Natural killer cell (primary cell): Measurements from ENCODE around the gene MYO5B. TPM values are rescaled to one million over a fixed set of nuclear protein-coding genes. Genes with fewer than 3 reads are reported as not detected.

Experiments used
- ATAC-seq, 3 donors: fragments of 150-1000 bp in 2 of 3; fragments of 200-7000 bp in 1 of 3; cut with Tn5 transposase; 1 replicate in 1 of 3; 2 replicates in 2 of 3; pipeline ENCODE4 v1.10.0; 2021; ENCODE audit warnings: mild to moderate bottlenecking in 2 of 3, moderate library complexity in 2 of 3
- DNase-seq, 2 donors: peaks; one replicate each; pipeline versions ENCODE4 v3.0.0 to v3.0.0-alpha.2; 2013 to 2021; ENCODE audit warnings: mixed read lengths in 1 of 2
- H3K27ac ChIP-seq: one replicate; pipeline ENCODE4 v1.5.1; 2013; ENCODE audit warnings: mild to moderate bottlenecking, low read length
- H3K27me3 ChIP-seq: one replicate; pipeline ENCODE4 v1.6.1; 2013; ENCODE audit warnings: low read length; ENCODE audit not compliant: control insufficient read depth, insufficient read depth
- H3K36me3 ChIP-seq: one replicate; pipeline ENCODE4 v1.6.1; 2013; ENCODE audit warnings: low read length; ENCODE audit not compliant: control insufficient read depth, insufficient read depth
- H3K4me1 ChIP-seq: one replicate; pipeline ENCODE4 v1.6.1; 2013; ENCODE audit warnings: low read length; ENCODE audit not compliant: control insufficient read depth, insufficient read depth
- H3K4me3 ChIP-seq: one replicate; pipeline ENCODE4 v1.5.1; 2013; ENCODE audit warnings: low read length
- H3K9me3 ChIP-seq: one replicate; pipeline ENCODE4 v1.6.1; 2013; ENCODE audit warnings: low read length; ENCODE audit not compliant: control insufficient read depth, insufficient read depth
- H3K27ac Mint-ChIP-seq, 2 donors: one replicate each; pipeline ENCODE4 v1.8.0; 2022; ENCODE audit warnings: mild to moderate bottlenecking in 2 of 2, mixed read lengths in 2 of 2, moderate library complexity in 1 of 2
- H3K27me3 Mint-ChIP-seq, 2 donors: one replicate each; pipeline ENCODE4 v1.8.0; 2022; ENCODE audit warnings: low read depth in 2 of 2, mixed read lengths in 2 of 2
- H3K36me3 Mint-ChIP-seq: one replicate; pipeline ENCODE4 v1.8.0; 2022; ENCODE audit warnings: mixed read lengths
- H3K4me1 Mint-ChIP-seq, 2 donors: one replicate each; pipeline ENCODE4 v1.8.0; 2022; ENCODE audit warnings: mixed read lengths in 2 of 2
- H3K4me3 Mint-ChIP-seq: one replicate; pipeline ENCODE4 v1.8.0; 2022; ENCODE audit warnings: mild to moderate bottlenecking, moderate library complexity, mixed read lengths
- H3K9me3 Mint-ChIP-seq, 2 donors: one replicate each; pipeline ENCODE4 v1.8.0; 2022; ENCODE audit warnings: mixed read lengths in 2 of 2
- WGBS: methylation state at CpG from one replicate; pipeline ENCODE4 v1.1.7; 2013; ENCODE audit warnings: missing lambda C conversion rate; ENCODE audit not compliant: insufficient coverage; 5-methylcytosine and 5-hydroxymethylcytosine counted together
- intact Hi-C: fragments of 100-400 bp; cut with micrococcal nuclease; formaldehyde crosslinking; loops from one replicate; pipeline ENCODE4 v1.14.2; 2022
- total RNA-seq, 4 donors: library from RNA; stranded (reverse); fragments of 120-200 nt in 1 of 4; gene quantifications; one replicate each; pipeline versions ENCODE4 v1.2.3 to v1.2.4, GENCODE V29; 2013 to 2022
- TF ChIP-seq, protein P1 (sequence below): fragments of 200-600 bp; IDR thresholded peaks from one replicate; pipeline ENCODE4 v1.8.0; 2022; ENCODE audit warnings: antibody characterized with exemption

MYO5B gene
- total RNA-seq, 3 donors from 2014 or later (not counting 1 experiment from before 2014, with no cell fraction given) = 0.33 TPM; not detected in 2

DNA sequence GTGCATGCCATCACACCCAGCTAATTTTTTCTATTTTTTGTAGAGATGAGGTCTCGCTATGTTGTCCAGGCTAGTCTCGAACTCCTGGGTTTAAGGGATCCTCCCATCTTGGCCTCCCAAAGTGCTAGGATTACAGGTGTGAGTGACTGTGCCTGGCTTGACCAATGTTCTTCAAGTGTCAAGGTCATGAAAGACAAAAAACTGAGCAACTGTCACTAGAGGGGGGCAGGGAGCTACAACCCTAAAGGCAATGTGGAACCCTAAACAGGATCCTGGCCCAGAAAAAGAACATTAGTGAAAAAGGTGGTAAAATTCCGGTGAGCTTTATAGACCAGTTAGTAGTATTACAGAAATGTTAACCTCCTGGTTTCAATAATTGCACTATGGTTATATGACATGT is 7.3 kb downstream of the MYO5B start:
- no peak overlapping the region for H3K27ac ChIP-seq
- Mint-ChIP-seq H3K27me3 (peaks cover 38 to 70% of the 10 kb centered on the region in 2 donors), H3K4me1 (no peaks in the 10 kb centered on the region), H3K9me3 (no peaks in the 10 kb centered on the region), H3K4me3 (no peak overlapping the region), H3K36me3 (no peaks in the 10 kb centered on the region), H3K27ac (no peak overlapping the region)
- H3K36me3 ChIP-seq = no peaks in the 10 kb centered on the region
- DNase-seq (no peak), ATAC-seq (no peak)
- H3K4me1 ChIP-seq = no peaks in the 10 kb centered on the region
- no peaks in the 10 kb centered on the region for H3K27me3 ChIP-seq
- TF ChIP-seq, protein P1, sequence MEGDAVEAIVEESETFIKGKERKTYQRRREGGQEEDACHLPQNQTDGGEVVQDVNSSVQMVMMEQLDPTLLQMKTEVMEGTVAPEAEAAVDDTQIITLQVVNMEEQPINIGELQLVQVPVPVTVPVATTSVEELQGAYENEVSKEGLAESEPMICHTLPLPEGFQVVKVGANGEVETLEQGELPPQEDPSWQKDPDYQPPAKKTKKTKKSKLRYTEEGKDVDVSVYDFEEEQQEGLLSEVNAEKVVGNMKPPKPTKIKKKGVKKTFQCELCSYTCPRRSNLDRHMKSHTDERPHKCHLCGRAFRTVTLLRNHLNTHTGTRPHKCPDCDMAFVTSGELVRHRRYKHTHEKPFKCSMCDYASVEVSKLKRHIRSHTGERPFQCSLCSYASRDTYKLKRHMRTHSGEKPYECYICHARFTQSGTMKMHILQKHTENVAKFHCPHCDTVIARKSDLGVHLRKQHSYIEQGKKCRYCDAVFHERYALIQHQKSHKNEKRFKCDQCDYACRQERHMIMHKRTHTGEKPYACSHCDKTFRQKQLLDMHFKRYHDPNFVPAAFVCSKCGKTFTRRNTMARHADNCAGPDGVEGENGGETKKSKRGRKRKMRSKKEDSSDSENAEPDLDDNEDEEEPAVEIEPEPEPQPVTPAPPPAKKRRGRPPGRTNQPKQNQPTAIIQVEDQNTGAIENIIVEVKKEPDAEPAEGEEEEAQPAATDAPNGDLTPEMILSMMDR = no peak
- intact Hi-C loops = no loop called here
- no peak overlapping the region for H3K4me3 ChIP-seq
- no peaks in the 10 kb centered on the region for H3K9me3 ChIP-seq
- WGBS = 81% methylated on average over 3 of the region's 3 CpGs

DNA sequence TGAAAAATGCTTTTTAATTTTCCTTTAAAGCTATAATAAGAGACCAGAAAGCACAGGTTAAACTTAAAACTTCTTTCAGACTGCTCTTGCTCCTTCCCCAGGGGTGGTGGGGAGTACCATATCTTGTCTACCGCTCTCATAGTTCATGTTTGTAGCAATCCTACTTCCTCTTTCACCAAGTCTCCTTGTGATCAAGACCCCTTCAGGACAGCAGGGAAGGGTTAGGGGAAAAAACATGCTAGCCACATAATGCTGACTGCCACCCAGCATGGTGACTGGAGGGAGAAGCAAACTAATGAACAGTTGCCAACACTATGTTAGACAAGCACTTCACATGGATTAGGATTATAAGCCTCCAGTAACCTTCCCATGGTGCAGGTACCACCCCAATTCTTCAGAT is 8.6 kb downstream of the MYO5B start:
- intact Hi-C loops = no loop called here
- TF ChIP-seq, protein P1 = no peak
- WGBS = 80% methylated on average over 1 of the region's 1 CpG

DNA sequence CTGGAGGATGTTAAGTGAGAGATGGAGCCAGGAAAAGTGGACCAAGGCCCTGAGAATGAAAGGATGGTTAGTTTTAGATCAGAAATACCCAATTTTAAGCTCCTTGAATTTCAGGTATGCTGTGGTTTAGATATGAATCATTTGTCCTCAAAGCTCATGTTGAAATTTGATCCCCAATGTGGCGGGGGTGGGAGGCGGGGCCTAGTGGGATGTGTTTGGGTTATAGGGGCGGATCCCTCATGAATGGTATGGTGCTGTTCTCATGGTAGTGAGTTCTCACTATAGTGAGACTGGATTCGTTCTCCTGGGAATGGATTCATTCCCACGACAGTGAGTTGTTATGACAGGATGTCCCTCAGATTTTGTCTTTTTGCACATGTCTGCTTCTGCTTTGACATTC is 11.4 kb downstream of the MYO5B start:
- TF ChIP-seq, protein P1 = no peak
- no peaks in the 10 kb centered on the region for H3K4me1 Mint-ChIP-seq
- intact Hi-C loops = no loop called here

More for the DNA sequence above, 8.6 kb downstream of the MYO5B start:
- DNase-seq (no peak), ATAC-seq (no peak)
- H3K4me3 Mint-ChIP-seq = no peak overlapping the region
- Histone ChIP-seq H3K36me3 (no peaks in the 10 kb centered on the region), H3K27ac (no peak overlapping the region), H3K9me3 (no peaks in the 10 kb centered on the region), H3K4me1 (no peaks in the 10 kb centered on the region), H3K4me3 (no peak overlapping the region), H3K27me3 (no peaks in the 10 kb centered on the region)
- no peaks in the 10 kb centered on the region for H3K36me3 Mint-ChIP-seq
- H3K27me3 Mint-ChIP-seq = peaks cover 30 to 60% of the 10 kb centered on the region in 2 donors
- H3K4me1 Mint-ChIP-seq = no peaks in the 10 kb centered on the region
- H3K27ac Mint-ChIP-seq = no peak overlapping the region
- no peaks in the 10 kb centered on the region for H3K9me3 Mint-ChIP-seq

DNA sequence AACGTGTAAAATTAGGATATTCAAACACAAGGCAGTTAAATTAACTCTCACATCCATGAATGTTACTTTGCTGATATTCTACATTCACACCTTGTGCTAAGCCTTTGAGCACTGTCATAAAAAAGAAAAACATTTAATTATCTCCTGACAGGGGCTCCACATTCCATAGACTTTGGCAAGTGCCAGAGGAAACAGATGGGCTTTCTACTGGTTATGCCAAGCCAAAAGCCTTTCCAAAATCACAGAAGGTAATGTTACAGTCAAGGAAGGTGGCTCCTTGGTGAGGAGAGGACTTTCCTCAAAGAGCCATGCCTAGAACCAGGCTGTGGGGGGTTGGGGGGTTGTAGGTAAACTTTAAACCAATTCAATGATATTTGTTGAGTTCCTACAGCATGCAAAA is 12.4 kb downstream of the MYO5B start:
- TF ChIP-seq, protein P1 = no peak
- no peaks in the 10 kb centered on the region for H3K9me3 ChIP-seq
- Mint-ChIP-seq H3K4me3 (no peak overlapping the region), H3K27me3 (peaks cover 24 to 41% of the 10 kb centered on the region in 2 donors), H3K4me1 (no peaks in the 10 kb centered on the region), H3K9me3 (no peaks in the 10 kb centered on the region), H3K27ac (no peak overlapping the region), H3K36me3 (no peaks in the 10 kb centered on the region)
- 80% methylated on average over 1 of the region's 1 CpG for WGBS
- H3K27ac ChIP-seq = no peak overlapping the region
- H3K27me3 ChIP-seq = no peaks in the 10 kb centered on the region
- H3K4me1 ChIP-seq = no peaks in the 10 kb centered on the region
- no peaks in the 10 kb centered on the region for H3K36me3 ChIP-seq
- H3K4me3 ChIP-seq = no peak overlapping the region
- intact Hi-C loops = no loop called here
- ATAC-seq (no peak), DNase-seq (no peak)

More for the DNA sequence above, 11.4 kb downstream of the MYO5B start:
- Histone ChIP-seq H3K4me3 (no peak overlapping the region), H3K27ac (no peak overlapping the region), H3K4me1 (no peaks in the 10 kb centered on the region), H3K36me3 (no peaks in the 10 kb centered on the region), H3K27me3 (no peaks in the 10 kb centered on the region), H3K9me3 (no peaks in the 10 kb centered on the region)
- H3K4me3 Mint-ChIP-seq = no peak overlapping the region
- DNase-seq (no peak), ATAC-seq (no peak)
- peaks cover 26 to 34% of the 10 kb centered on the region in 2 donors for H3K27me3 Mint-ChIP-seq
- WGBS = 75% methylated on average over 5 of the region's 5 CpGs
- H3K9me3 Mint-ChIP-seq = no peaks in the 10 kb centered on the region
- H3K27ac Mint-ChIP-seq = no peak overlapping the region
- no peaks in the 10 kb centered on the region for H3K36me3 Mint-ChIP-seq
